Hematopoietic multipotent progenitor cell treated with erythropoietin and hydrocortisone succinate and interleukin-3 and kit ligand, for 17 days (in vitro differentiated cells): ENCODE results near the gene SIDT1.
"Not testable (repeated sequence)": the region's sequence is repeated elsewhere in the genome, so short reads cannot be mapped to it uniquely, and the experiment has no call there.

ENCODE experiments used
- DNase-seq: peaks from one replicate; pipeline ENCODE4 v3.0.0-alpha.2; 2015; ENCODE audit warnings: low spot score

The SIDT1 gene

DNA sequence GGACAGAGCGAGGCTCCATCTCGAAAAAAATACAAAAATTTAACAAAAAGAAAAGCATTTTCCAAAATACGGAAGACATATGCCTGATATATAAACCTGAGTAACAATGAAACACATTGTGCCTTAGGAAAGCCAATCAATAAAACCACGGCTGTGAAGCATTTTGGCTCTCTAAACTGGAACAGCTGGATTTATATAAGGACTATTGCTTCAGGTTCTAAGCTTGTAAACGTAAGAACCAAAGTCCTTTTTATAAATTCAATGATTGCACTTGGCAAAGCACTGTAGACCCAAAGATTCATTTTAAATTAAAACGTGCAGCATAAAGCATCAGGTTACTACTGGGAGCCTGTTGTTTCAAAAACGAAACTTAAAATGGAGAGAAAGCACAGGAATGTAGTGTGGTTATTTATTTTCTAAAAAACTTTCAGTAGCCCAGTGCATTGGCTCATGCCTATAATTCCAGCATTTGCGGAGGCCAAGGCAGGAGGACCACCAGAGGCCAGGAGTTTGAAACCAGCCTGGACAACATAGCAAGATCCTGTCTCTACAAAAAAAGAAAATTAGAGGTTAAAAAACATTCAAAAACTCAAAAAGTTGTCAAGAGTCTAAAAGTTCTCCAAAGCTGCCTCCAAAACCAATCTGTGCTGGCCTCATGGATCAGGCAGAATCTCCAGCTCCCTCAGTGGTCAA lies 102.6 kb downstream of the SIDT1 start:
- no peak for DNase-seq

DNA sequence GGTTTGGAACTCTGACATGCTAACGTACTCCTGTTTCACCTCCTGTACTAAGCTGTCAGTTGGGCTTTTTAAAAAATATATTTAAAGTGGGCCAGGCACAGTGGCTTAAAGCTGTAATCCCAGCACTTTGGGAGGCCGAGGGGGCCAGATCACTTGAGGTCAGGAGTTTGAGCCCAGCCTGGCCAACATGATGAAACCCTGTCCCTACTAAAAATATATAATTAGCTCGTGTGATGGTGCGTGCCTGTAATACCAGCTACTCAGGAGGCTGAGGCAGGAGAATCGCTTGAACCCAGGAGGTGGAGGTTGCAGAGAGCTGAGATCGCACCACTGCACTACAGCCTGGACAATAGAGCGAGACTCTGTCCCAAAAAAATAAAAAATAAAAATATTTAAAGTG lies 103.7 kb downstream of the SIDT1 start:
- not testable (repeated sequence) for DNase-seq

DNA sequence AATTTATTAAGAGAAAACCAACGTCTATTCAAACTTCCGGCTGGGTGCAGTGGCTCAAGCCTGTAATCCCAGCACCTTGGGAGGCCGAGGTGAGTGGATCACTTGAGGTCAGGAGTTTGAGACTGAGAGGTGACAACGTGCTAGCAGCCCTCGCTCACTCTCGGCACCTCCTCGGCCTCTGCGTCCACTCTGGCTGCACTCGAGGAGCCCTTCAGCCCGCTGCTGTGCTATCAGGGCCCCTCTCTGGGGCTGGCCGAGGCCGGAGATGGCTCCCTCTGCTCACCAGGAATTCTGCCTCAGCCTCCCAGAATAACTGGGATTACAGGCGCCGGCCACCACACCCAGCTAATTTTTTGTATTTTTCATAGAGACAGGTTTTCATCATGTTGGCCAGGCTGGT lies 105.4 kb downstream of the SIDT1 start:
- DNase-seq: no peak

DNA sequence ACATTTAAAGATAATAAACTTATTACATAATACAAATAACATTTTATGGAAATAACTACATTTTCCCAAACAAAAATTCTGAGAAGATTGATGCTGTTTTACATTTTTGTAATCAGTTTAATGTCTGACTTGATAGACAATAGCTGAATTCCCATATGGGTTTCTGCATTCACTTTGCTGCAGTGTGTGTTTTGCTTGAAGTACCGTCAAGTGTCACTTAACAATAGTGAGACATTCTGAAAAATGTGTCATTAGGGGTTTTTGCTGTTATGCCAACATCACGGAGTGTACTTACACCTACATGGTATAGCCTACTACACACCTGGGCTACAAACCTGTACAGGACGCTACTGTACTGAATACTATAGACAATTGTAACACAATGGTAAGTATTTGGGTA lies 106.6 kb downstream of the SIDT1 start:
- DNase-seq: no peak

- no peak for DNase-seq
Observed at GRCh38 chr3:113643583-113643982, 111.2 kb downstream of the SIDT1 start.

GRCh38 chr3:113648524-113648923 lies 116.2 kb downstream of the SIDT1 start:
- no peak for DNase-seq

GRCh38 chr3:113649174-113649845 lies 117.0 kb downstream of the SIDT1 start:
- DNase-seq: no peak

DNA sequence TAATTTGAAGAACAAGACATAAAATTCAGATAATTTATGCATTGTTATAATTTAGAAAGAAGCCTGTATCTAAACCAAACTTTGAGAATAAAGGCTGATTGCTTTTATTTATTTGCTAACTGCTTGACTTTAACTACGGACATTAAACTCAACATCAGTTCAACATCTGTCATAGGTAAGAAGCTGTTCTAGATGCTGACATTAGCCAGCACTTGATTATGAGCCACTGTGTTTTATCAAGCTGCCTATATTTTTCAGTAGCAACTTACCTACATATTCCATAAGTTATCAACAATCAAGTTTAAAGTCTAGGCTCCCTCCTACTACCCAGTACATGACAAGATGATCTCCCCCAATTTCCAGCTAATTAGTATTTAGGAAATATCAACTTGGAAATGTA lies 122.0 kb downstream of the SIDT1 start:
- DNase-seq: no peak

- no peak for DNase-seq
Observed at GRCh38 chr3:113654851-113655250, 122.5 kb downstream of the SIDT1 start.

- DNase-seq: no peak
Observed at GRCh38 chr3:113658107-113658506, 125.8 kb downstream of the SIDT1 start.

DNA sequence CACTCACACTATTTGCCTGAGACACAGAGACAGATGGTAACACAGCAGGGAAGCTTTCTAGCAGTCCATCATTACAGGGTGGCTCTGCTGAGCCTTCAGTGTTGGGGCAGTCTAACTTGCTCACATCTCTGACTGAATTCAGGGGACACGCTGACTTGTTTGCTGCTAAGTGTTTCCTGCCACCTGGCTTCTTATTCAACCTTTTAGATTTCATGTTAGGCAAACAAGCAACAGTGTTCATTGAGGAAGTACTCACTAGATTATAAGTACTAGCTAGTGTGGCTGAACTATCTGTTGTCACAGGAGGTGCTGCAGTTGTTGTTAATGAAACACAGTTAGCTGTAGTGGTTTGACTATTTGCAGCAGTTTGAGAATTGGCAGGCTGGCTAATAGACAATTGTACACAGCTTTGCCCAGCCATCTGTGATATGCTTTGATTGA lies 126.8 kb downstream of the SIDT1 start:
- DNase-seq: no peak

GRCh38 chr3:113659996-113660395 lies 127.6 kb downstream of the SIDT1 start:
- no peak for DNase-seq

- DNase-seq: no peak
Observed at GRCh38 chr3:113660458-113660857, 128.1 kb downstream of the SIDT1 start.

DNA sequence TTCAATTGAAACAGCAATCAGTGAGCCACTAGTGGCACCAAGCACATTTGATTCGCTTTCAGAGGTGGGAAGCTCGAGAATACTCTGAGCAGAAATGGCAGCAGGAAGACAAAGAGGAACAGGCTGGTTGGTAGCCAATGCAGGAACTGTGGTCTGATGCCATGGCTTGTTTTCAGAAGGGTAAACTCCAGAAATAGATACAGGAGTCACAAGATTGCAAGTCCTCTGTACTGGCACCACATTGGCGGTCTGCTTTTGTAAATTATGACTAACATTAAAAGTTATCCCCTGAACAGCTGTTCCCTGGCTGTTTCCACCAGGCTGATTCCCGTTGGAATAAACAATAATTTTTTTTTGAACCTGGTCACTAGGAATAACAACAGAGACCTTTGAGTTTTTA lies 128.5 kb downstream of the SIDT1 start:
- DNase-seq: no peak

GRCh38 chr3:113662824-113663223 lies 130.5 kb downstream of the SIDT1 start:
- no peak for DNase-seq

GRCh38 chr3:113663324-113663750 lies 131.0 kb downstream of the SIDT1 start:
- no peak for DNase-seq

DNA sequence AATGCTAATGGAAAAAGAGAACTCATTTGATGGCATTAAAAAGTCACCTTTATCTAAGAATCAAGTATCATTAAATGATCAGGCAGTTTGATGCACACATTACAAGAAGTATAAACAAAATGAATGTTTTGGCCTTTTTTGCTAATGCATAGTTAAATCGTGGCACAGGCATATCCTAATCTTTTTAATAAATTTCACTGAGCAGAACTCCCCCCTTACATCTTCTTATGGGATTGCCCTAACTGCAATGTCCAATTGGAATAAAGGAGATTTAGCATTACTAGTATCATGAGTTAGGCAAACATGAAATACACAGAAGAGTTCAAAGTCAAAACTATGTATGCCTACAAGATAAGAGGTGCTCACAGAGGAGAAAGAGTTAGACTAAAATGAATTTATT lies 131.4 kb downstream of the SIDT1 start:
- no peak for DNase-seq

- DNase-seq: no peak
Observed at GRCh38 chr3:113664523-113665094, 132.3 kb downstream of the SIDT1 start.

DNA sequence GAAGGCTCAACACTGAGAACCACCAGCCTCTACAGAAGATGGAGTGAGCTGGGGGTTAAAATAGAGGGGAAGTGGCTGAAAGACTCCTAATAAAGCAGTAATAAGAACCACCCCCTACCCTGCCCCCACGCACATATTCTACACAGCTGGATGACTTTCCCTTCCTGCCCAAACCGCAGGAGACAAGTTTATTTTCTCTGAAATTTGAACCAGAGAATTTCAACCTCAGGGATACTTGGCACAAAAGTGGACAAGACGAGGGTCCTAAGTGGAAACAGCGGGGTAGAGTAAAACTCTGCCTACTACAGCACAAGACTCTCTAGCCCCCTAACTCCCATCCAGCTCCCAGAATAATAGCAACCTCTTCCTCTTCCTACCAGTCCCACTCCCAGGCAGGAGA lies 135.7 kb downstream of the SIDT1 start:
- DNase-seq: no peak

DNA sequence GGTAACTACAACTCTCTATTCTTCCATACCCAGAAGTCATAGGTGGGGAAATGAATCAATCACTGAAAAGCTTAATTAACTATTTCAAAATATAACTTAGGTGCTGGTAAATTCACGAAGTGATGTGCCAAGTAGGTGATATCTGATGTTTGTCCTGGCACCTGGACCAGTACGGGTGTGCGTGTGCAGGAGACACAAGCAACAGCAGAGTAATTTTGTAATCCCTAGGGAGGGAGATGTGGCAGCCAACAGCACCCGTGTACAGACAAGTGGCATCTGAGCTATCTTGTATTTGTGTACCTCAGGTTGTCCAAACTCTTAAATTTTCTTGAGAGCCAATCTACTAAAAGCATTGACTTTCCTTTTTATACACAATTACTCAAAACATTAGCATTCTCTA lies 141.2 kb downstream of the SIDT1 start:
- no peak for DNase-seq

- DNase-seq: no peak
Observed at GRCh38 chr3:113676261-113676660, 143.9 kb downstream of the SIDT1 start.

DNA sequence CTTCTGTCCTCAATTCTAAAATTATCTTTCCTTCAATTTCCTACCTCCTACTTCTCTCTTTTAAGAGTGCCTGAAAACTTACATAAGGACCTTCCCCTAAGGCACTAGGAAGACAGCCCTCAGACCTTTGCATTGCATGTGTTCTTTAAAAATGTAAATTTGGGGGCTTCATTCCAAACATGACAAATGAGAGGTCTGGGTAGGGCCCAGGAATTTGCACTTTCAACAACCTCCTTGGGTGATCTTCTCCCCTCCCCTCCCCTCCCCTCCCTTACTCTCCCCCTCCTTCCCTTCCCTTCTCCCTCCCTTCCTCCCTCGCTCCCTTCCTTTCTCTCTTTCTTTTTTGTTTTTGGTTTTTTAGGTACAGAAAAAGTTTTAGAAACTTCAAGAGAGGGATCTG lies 145.4 kb downstream of the SIDT1 start:
- no peak for DNase-seq

DNA sequence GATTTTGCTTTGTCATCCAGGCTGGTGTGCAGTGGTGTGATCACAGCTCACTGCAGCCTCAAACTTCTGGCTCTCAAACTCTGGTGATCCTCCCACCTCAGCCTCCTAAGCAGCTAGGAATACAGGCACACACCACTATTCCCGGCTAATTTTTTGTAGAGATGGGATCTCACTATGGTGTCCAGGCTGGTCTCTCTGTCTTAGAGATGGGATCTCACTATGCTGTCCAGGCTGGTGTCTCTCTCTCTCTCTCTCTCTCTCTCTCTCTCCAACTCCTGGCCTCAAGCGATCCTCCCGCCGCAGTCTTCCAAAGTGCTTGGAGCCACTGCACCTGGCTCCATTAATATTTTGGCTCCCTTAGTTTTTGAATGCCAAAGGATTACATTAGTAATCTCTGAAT lies 146.4 kb downstream of the SIDT1 start:
- DNase-seq: no peak
